GM11168 (cell line): ENCODE measurements around the gene SNX8.

Experiments
- in situ Hi-C: fragments of 300-500 bp; cut with MboI; formaldehyde crosslinking; loops from one replicate; pipeline ENCODE4 v1.12.0; 2022; ENCODE audit warnings: low sequenced_read_pairs; ENCODE audit not compliant: unreplicated experiment

Gene SNX8

DNA sequence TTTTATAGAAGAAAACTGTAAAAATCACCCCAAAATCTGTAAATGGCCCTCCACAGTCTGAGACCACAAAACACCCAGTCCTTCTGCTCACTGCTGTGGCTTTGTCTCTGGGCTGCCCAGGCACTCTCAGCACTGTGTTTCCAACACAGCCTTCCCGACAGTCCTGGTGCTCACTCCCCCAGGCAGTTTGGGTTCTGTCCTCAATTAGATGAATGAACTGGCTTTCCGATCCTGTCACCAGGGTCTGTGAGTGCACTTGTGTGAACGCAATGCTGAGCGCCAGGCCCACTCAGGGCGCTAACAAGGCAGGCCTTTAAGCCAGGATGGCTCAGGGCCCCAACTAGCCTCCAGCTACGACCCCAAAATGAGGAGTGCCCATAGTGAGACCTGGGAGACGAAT is 84.8 kb downstream of the SNX8 start:
- in situ Hi-C loops = no loop called here

- in situ Hi-C loops = no loop called here
These were observed 85.3 kb downstream of the SNX8 start for GRCh38 chr7:2228921-2229320.

DNA sequence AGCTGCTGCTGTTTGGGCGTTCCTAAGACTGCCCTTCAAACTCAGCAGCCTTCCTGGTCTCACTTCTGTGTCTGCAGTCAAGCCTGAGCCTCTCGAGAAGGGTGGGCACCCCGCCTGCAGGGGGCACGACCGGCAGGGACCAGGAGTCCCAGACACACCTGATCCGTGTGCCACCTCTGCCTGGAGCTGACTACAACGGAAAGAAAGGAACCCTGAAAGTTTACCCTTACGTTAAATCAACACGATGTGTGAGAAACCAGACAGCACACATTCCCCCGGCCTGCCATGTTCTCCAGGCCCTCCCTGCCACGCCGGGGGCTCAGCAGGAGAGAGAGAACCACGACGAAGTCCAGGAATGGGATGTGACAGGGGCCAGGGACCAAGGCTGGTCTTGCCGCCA is 86.5 kb downstream of the SNX8 start:
- in situ Hi-C loops = no loop called here

- in situ Hi-C loops = no loop called here
These were observed 88.4 kb downstream of the SNX8 start for GRCh38 chr7:2225830-2226229.

- in situ Hi-C loops = no loop called here
These were observed 88.9 kb downstream of the SNX8 start for GRCh38 chr7:2225336-2225735.

- in situ Hi-C loops = no loop called here
These were observed 89.3 kb downstream of the SNX8 start for GRCh38 chr7:2224934-2225333.

DNA sequence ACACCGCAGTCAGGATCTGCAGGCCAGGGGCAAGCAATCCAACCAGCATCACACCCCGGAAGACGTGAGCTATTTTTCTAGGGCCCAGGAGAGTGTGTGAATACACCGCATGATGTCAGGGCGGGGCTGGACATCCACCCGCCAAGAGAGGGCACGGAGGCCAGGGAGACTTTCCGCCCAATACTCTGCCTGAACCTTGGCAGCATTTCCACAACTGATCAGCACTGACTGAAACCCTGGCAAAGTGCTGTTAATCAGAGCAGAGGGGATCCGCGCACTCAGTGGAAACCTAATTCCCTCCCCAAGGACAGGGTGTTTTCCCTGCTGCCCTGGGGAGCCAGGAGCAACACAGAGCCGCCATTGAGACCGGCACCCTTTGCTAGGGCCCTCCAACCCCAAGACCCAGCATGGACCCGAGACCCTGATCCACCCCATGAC is 89.7 kb downstream of the SNX8 start:
- in situ Hi-C loops = no loop called here

GRCh38 chr7:2223321-2223720 is 90.9 kb downstream of the SNX8 start:
- in situ Hi-C loops = no loop called here

- in situ Hi-C loops = no loop called here
These were observed 91.7 kb downstream of the SNX8 start for GRCh38 chr7:2222516-2222915.

GRCh38 chr7:2220954-2221353 is 93.3 kb downstream of the SNX8 start:
- in situ Hi-C loops = no loop called here

DNA sequence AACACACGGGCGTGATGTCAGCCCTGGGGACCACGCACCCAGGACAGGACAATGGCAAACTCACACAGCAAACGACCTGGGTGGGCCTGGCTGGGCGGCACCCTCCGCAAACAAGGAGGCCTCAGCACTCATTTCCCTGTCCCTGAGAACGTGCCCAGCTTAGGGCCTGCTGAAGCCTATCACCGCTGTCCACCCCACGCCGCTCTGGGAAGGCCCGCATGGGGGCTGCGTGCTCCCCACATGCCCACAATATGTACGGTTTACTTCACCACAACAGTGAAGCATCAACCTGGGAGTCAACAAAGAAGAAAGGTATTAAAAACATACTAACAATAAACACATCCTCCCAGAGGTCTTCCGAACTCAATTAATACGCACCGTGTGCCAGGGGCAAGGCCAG is 93.7 kb downstream of the SNX8 start:
- in situ Hi-C loops = no loop called here

DNA sequence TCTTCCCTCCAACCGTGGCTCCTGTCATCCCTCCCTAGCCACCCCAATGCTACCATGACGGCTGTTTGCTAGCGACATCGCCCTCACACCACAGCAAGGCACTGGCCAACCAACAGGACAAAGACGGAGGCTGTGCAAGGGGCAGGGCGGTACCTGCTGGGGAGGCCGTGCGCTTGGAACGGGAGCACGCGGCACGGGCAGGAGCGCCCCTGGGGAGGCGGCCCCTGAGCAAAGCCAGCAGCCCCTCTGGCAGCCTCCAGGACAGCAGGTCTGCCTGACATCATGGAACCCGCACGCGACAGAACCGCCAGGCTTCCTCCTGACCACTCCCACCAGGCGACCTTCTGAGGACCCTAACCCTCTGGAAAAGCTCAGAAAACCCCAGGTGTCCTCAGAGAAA is 94.2 kb downstream of the SNX8 start:
- in situ Hi-C loops = no loop called here

GRCh38 chr7:2219606-2220005 is 94.6 kb downstream of the SNX8 start:
- in situ Hi-C loops = no loop called here

- in situ Hi-C loops = no loop called here
These were observed 95.1 kb downstream of the SNX8 start for GRCh38 chr7:2219136-2219535.

DNA sequence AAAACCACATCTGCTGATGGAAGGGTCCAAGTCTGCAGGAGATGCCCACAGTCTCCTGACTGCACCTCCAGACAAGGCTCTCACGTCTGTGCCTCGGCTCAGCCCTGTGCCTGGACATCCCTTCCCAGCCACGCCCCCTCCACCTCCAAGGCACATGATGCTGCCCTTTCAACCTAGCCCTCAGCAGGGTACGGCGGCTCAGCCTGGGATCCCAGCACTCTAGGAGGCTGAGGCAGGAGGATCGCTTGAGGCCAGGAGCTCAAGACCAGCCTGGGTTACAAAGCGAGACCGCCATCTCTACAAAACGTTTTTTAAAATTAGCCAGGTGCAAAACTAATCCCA is 95.8 kb downstream of the SNX8 start:
- in situ Hi-C loops = no loop called here

GRCh38 chr7:2217716-2218443 is 96.4 kb downstream of the SNX8 start:
- in situ Hi-C loops = no loop called here

DNA sequence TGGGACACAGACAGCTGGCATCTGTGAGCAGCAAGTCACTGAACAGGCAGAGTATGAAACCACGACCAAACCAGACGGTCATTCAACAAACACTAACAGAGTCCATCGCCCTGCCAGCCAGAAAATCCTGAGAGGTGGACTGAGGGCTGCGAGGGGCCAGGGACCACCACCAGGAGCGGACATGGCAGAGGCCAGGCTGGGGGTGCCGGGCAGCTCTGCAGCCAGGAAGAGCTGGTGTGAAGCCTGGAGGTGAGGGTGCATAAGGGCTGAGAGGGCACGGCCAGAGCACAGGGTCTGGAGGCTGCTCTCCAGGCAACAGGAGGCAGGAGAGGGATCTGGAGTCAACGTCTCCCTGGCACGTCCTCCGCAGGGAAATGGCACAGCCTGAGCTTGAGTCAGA is 97.0 kb downstream of the SNX8 start:
- in situ Hi-C loops = no loop called here

DNA sequence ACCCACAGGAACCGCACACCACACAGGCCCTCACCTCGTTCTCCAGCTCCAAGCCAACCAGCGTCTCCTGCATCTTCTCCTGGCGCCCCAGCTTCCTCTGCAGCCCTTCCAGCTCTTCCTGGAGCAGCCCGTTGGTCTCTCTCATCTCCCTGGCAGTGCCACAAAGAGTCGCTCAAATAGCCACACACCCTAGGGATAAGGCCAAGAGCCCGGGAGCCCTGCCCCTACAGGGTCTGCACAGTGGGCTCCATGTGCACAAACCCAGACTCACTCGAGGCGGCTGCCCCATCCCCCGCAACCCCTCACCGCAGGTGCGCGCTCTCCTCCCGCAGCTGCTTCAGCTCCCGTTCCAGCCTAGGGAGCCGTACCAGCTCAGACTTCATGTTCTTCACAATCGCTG is 98.4 kb downstream of the SNX8 start:
- in situ Hi-C loops = no loop called here

GRCh38 chr7:2214636-2215035 is 99.6 kb downstream of the SNX8 start:
- in situ Hi-C loops = no loop called here

GRCh38 chr7:2213551-2214215 is 100.6 kb downstream of the SNX8 start:
- in situ Hi-C loops = no loop called here

GRCh38 chr7:2212906-2213305 is 101.3 kb downstream of the SNX8 start:
- in situ Hi-C loops = no loop called here

GRCh38 chr7:2211926-2212325 is 102.3 kb downstream of the SNX8 start:
- in situ Hi-C loops = no loop called here
